Activated B cell treated with CpG ODN at 0.5 μM for 24 hours (primary cell): Measurements from ENCODE around the gene TPP2. TPM values are rescaled to one million over a fixed set of nuclear protein-coding genes. Genes with fewer than 3 reads are reported as not detected.

Experiments used
- ATAC-seq: fragments of 200-7000 bp; cut with Tn5 transposase; one replicate; pipeline ENCODE4 v1.10.0; 2021; ENCODE audit warnings: low read depth, mild to moderate bottlenecking, moderate library complexity
- CTCF ChIA-PET: fragments of 350-600 bp; sonication (Branson Sonifier 250); formaldehyde crosslinking; loops from one replicate; lab custom pipeline; 2021; ENCODE audit warnings: antibody characterized with exemption; lab: Charles Lee
- POLR2A ChIA-PET: fragments of 350-600 bp; sonication (Branson Sonifier 250); formaldehyde crosslinking; loops from one replicate; lab custom pipeline; 2021; ENCODE audit warnings: antibody characterized with exemption; lab: Charles Lee
- DNase-seq: peaks from one replicate; pipeline ENCODE4 v3.0.0; 2022
- H3K27ac Mint-ChIP-seq: one replicate; pipeline ENCODE4 v1.8.0; 2020; ENCODE audit warnings: mixed read lengths
- H3K27me3 Mint-ChIP-seq: one replicate; pipeline ENCODE4 v1.8.0; 2021; ENCODE audit warnings: mixed read lengths
- H3K36me3 Mint-ChIP-seq: one replicate; pipeline ENCODE4 v1.8.0; 2021; ENCODE audit warnings: low read depth, mixed read lengths
- H3K4me1 Mint-ChIP-seq: one replicate; pipeline ENCODE4 v1.8.0; 2021; ENCODE audit warnings: mixed read lengths
- H3K4me3 Mint-ChIP-seq: one replicate; pipeline ENCODE4 v1.8.0; 2020; ENCODE audit warnings: mild to moderate bottlenecking, mixed read lengths
- H3K9me3 Mint-ChIP-seq: one replicate; pipeline ENCODE4 v1.8.0; 2020; ENCODE audit warnings: mixed read lengths
- CTCF ChIP-seq: fragments of 200-600 bp; IDR thresholded peaks from one replicate; pipeline ENCODE4 v1.8.0; 2022; ENCODE audit warnings: antibody characterized with exemption, mild to moderate bottlenecking
- intact Hi-C: fragments of 100-400 bp; cut with micrococcal nuclease; formaldehyde crosslinking; loops from one replicate; pipeline ENCODE4 v1.15.1; 2024
- total RNA-seq: library from RNA; stranded (reverse); gene quantifications from 2 replicates; pipeline ENCODE4 v1.2.3, GENCODE V29; 2022

TPP2 gene
- total RNA-seq, 1 donor from 2014 or later = 53.1 TPM

- ATAC-seq (peak; percentile 69), DNase-seq (no peak)
- no peak overlapping the region for H3K4me3 Mint-ChIP-seq
- H3K27ac Mint-ChIP-seq = peak overlapping the region; percentile 62
- ChIA-PET POLR2A (interaction anchor here (1.1 kb wide), 1 partner anchor 85 kb away, joined by 4 read pairs; the partner anchor contains the start of gene TPP2), CTCF (no interaction called here)
- H3K27me3 Mint-ChIP-seq = no peaks in the 10 kb centered on the region
- intact Hi-C loops = loop anchor here (1.0 to 5.0 kb wide), 2 partner anchors 92 to 166 kb away; partner anchors contain the start of genes ERCC5 and TEX30
- H3K9me3 Mint-ChIP-seq = peaks cover 5% of the 10 kb centered on the region
- peaks cover 32% of the 10 kb centered on the region for H3K36me3 Mint-ChIP-seq
- peaks cover 21% of the 10 kb centered on the region for H3K4me1 Mint-ChIP-seq
- no peak for TF ChIP-seq CTCF
Measured at GRCh38 chr13:102680842-102681740, 84.3 kb downstream of the TPP2 start.

- ChIA-PET POLR2A (no interaction called here), CTCF (no interaction called here)
- peaks cover 23% of the 10 kb centered on the region for H3K36me3 Mint-ChIP-seq
- no peak overlapping the region for H3K27ac Mint-ChIP-seq
- no peak for ATAC-seq
- DNase-seq = no peak
- intact Hi-C loops = loop anchor here (5.0 kb wide), 1 partner anchor 165 kb away; the partner anchor contains the start of gene ERCC5
- H3K4me3 Mint-ChIP-seq = no peak overlapping the region
- no peak for TF ChIP-seq CTCF
- H3K9me3 Mint-ChIP-seq = peaks cover 5% of the 10 kb centered on the region
- peaks cover 21% of the 10 kb centered on the region for H3K4me1 Mint-ChIP-seq
- no peaks in the 10 kb centered on the region for H3K27me3 Mint-ChIP-seq
Measured at GRCh38 chr13:102682211-102682610, 85.4 kb downstream of the TPP2 start.

GRCh38 chr13:102682727-102683126 lies 85.9 kb downstream of the TPP2 start:
- POLR2A ChIA-PET = interaction anchor here (0.6 kb wide), 1 partner anchor 66 kb away, joined by 5 read pairs; no protein-coding TSS in a partner anchor
- Mint-ChIP-seq H3K36me3 (peaks cover 18% of the 10 kb centered on the region), H3K4me1 (peaks cover 21% of the 10 kb centered on the region), H3K27me3 (no peaks in the 10 kb centered on the region), H3K9me3 (peaks cover 5% of the 10 kb centered on the region), H3K27ac (no peak overlapping the region), H3K4me3 (no peak overlapping the region)
- intact Hi-C loops = loop anchor here (5.0 kb wide), 1 partner anchor 165 kb away; the partner anchor contains the start of gene ERCC5
- ATAC-seq (no peak), DNase-seq (no peak)
- TF ChIP-seq CTCF = no peak
- CTCF ChIA-PET = no interaction called here

GRCh38 chr13:102683637-102684036 lies 86.9 kb downstream of the TPP2 start:
- peaks cover 12% of the 10 kb centered on the region for H3K36me3 Mint-ChIP-seq
- no peak overlapping the region for H3K27ac Mint-ChIP-seq
- H3K27me3 Mint-ChIP-seq = peaks cover 4% of the 10 kb centered on the region
- POLR2A ChIA-PET = no interaction called here
- intact Hi-C loops = loop anchor here (5.0 kb wide), 1 partner anchor 164 kb away; the partner anchor contains the start of gene ERCC5
- ATAC-seq (no peak), DNase-seq (no peak)
- H3K4me1 Mint-ChIP-seq = peaks cover 21% of the 10 kb centered on the region
- TF ChIP-seq CTCF = no peak
- no peak overlapping the region for H3K4me3 Mint-ChIP-seq
- peaks cover 5% of the 10 kb centered on the region for H3K9me3 Mint-ChIP-seq
- CTCF ChIA-PET = no interaction called here

- POLR2A ChIA-PET = no interaction called here
- ATAC-seq (no peak), DNase-seq (no peak)
- TF ChIP-seq CTCF = no peak
- intact Hi-C loops = no loop called here
- Mint-ChIP-seq H3K27ac (no peak overlapping the region), H3K4me1 (peaks cover 13% of the 10 kb centered on the region), H3K36me3 (no peaks in the 10 kb centered on the region), H3K27me3 (peaks cover 14% of the 10 kb centered on the region), H3K4me3 (no peak overlapping the region), H3K9me3 (peaks cover 5% of the 10 kb centered on the region)
- CTCF ChIA-PET = no interaction called here
Measured at GRCh38 chr13:102686024-102686423, 89.2 kb downstream of the TPP2 start.
